G401 (cell line): Measurements from ENCODE around the gene ATF7IP2. TPM values are rescaled to one million over a fixed set of nuclear protein-coding genes. Genes with fewer than 3 reads are reported as not detected.
"Not testable (repeated sequence)": the region's sequence is repeated elsewhere in the genome, so short reads cannot be mapped to it uniquely, and the experiment has no call there.

Experiments
- DNase-seq: peaks from one replicate; pipeline ENCODE4 v3.0.0-alpha.2; 2015; ENCODE audit warnings: low spot score
- in situ Hi-C: cut with HindIII; loops from 2 replicates; pipeline ENCODE4 v1.10.0; 2016; ENCODE audit warnings: low sequenced_read_pairs, mixed read lengths
- total RNA-seq: library from RNA; depleted of rRNA; stranded (reverse); fragments of >200 nt; shearing (Covaris generic); gene quantifications from 2 replicates; pipeline ENCODE4 v1.2.3, GENCODE V29; 2014; rRNA removed

Gene ATF7IP2, protein sequence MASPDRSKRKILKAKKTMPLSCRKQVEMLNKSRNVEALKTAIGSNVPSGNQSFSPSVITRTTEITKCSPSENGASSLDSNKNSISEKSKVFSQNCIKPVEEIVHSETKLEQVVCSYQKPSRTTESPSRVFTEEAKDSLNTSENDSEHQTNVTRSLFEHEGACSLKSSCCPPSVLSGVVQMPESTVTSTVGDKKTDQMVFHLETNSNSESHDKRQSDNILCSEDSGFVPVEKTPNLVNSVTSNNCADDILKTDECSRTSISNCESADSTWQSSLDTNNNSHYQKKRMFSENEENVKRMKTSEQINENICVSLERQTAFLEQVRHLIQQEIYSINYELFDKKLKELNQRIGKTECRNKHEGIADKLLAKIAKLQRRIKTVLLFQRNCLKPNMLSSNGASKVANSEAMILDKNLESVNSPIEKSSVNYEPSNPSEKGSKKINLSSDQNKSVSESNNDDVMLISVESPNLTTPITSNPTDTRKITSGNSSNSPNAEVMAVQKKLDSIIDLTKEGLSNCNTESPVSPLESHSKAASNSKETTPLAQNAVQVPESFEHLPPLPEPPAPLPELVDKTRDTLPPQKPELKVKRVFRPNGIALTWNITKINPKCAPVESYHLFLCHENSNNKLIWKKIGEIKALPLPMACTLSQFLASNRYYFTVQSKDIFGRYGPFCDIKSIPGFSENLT
- total RNA-seq, result 12.5 and 25.0 TPM in 2 replicates

DNA sequence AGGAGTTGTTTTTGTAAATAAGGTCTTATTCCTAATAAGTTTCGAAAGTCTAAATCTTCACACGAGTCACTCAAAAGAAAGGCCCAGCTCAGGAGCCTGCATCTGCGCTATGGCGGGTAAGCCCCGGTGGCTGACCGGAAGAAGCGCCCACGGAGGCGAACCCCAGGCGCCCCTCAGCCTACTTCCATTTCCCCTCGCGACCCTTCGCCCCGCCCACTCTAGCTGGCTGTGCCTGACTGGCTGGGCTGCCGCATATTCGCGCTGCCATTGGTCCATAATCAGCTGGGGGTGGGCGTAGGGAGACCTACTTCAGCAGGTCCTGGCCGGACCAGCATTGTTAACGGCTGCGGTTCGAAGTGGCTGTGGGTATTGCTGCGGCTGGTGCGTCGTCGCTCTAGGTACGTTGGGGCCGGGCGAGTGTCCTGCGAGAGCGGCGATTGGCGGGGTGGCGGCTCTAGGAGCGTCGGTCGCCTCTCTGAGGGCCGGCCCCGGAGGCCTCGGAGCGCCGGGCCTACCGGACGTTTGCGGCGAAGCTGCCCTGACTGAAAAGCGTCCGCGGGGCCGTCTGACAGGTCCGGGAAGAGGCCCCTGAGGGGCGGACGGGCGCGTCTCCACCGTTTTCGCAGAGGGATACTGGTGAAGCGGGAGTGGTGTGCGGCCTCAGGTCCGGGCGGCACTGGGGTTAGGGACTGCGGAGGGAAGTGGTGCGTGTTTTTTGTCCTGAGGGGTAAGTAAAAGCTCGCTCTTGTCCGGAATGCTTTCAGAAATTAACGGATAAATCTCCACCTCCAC lies at the start of gene ATF7IP2:
TSS of gene ATF7IP2 (plus strand) at position 337 of the 792 bp plus-strand sequence. CDS start 44,560 bp downstream, outside the sequence.
- peak; percentile 87 for DNase-seq
- in situ Hi-C loops, result no loop called here

DNA sequence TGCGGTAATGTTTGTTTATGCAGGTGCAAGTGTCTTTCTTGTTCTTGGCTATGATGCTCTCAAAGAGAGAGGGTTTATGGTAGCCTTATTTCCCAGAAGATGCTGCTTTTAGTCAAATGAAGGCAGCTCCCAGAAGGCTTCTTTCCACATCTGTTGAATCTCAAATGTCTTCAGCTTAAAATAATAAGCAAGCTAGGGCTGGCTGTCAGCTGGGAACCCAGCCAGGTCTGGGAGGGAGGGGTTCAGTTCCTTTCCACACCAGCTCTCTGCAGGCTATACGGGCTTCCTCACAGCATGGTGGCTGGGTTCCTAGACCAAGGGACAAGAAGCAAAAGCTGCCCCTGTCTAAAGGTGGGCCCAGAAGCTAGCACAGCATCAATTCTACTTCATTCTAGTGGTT lies 47.4 kb upstream of the ATF7IP2 start:
- in situ Hi-C loops, result no loop called here
- DNase-seq, result no peak

DNA sequence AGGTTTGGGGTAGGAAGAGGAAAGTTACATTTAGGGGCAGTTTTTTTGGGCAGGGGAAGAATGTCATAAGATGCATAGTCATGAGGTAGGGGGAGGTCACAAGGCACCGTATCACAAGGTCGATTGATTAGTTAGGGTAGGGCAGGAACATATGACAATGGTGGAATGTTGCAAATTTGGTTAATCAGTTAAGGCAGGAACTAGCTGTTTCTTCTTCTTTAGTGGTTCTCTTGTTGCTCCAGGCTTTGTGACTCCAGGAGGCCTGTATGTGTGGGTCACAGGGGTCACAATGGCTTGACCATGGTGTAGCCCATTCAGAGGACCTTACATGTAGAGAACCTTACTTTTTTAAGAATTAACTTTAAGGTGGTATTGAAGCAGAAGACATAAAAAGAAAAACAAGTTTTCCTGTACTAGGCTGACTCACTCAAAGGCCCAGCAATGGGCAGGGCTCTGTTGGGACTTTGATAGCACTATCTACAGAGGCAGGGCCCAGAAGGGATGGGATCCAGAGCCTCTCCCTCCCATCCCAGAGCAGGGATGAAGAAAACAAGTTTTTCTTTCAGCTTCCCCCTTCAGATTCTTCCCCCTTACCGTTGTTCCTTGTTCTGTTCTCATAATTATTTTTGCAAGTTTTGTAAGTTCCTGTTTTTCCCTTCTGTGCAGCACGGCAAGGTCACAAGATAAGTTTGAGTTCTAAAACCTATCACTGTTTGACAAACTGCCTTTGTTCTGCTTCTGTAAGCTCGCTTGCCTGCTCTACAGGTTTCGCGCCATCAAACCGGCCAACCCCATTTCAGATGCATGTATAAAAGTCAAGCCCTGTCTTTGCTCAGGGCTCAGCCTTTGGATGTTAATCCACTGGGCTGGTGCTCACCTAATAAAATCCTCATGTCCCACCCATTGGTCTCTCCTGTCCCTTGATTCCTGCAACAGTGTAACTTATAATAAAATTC lies 45.8 kb upstream of the ATF7IP2 start:
- in situ Hi-C loops, result no loop called here

DNA sequence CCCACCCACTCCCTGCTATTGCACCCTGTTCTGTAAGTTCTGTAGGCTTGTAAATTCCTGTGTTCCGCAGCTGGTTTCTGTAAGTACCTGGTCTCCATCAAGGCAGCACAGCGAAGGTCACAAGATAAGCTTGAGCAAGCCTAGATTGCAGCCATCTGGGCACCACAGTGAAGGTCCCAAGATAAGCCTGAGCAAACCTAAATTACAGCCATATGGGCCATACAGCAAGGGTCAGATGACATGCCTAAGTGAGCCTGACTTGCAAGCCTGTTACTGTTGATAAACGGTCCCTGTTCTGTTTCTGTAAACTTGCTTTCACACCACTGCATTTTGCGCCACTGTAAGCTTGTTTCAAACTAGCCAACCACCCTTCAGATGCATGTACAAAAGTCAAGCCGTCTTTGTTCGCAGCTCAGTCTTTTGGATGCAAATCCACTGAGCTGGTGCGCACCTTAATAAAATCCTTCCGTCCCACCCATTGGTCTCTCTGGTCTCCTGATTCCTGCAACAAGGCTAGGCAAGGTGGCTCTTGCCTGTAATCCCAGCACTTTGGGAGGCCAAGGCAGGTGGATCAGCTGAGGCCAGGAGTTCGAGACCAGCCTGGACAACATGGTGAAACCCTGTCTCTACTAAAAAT lies 42.6 kb upstream of the ATF7IP2 start:
- no peak for DNase-seq
- in situ Hi-C loops, result no loop called here

More for the DNA sequence above, 45.8 kb upstream of the ATF7IP2 start:
- no peak for DNase-seq

DNA sequence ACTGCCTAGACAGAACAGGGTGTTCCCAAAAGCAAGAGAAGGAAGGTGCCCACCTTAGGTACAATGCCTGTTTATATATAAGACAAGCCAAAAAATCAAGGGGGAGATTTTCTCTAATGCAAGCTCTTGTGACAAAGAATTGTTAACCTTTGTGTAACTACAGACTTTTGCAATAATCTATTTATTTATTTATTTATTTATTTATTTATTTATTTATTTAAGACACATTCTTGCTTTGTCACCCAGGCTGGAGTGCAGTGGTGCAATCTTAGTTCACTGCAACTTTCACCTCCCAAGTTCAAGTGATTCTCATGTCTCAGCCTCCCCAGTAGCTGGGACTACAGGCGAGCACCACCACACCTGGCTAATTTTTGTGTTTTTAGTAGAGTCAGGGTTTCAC lies 41.2 kb upstream of the ATF7IP2 start:
- DNase-seq, in situ Hi-C loops: not testable (repeated sequence)

DNA sequence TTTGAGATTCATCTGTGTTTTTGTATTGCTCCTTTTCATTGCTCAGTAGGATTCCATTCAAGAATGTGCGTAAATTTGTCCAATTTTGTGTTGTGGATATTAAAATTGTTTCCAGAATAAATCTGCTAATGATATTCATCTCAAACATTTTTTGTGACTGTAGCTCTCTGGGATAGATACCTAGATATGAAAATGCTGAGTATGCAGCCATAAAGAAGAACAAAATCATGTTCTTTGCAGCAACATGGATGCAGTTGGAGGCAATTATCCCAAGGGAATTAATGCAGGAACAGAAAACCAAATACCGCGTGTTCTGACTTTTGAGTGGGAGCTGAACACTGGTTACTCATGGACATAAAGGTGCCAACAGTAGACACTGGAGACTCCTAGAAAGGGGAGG lies 40.2 kb upstream of the ATF7IP2 start:
- no peak for DNase-seq
- in situ Hi-C loops, result no loop called here

DNA sequence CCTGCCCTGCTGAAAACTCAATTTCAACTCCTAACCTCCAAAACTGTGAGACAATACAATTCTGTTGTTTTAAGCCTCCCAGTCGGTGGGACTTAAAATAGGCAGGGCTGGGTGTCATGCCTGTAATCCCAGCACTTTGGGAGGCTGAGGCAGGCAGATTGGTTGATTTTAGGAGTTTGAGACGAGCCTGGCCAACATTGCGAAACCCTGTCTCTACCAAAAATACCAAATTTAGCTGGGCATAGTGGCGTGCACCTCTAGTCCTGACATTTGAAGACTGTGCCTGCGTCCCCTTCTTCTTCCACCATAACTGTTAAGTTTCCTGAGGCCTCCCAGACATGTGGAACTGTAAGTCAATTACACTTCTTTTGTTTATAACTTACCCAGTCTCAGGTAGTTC lies 36.0 kb upstream of the ATF7IP2 start:
- in situ Hi-C loops, result no loop called here
- DNase-seq, result no peak

DNA sequence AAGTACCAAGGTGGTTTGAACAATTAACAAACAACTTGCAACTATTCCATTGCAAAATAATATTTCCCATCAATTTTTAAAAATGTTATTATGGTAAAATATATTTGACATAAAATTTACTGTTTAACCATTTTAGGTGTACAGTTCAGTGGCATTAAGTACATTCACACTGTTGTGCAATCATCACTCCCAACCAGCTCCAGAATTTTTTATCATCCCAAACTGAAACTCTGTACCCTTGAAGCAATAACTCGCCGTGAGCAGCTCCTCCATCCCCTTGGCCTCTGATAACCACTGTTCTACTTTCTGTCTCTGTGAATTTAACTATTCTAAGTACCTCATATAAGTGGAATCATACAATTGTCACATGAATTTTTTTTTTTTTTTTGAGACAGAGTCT lies 33.6 kb upstream of the ATF7IP2 start:
- in situ Hi-C loops, result no loop called here
- DNase-seq, result no peak

DNA sequence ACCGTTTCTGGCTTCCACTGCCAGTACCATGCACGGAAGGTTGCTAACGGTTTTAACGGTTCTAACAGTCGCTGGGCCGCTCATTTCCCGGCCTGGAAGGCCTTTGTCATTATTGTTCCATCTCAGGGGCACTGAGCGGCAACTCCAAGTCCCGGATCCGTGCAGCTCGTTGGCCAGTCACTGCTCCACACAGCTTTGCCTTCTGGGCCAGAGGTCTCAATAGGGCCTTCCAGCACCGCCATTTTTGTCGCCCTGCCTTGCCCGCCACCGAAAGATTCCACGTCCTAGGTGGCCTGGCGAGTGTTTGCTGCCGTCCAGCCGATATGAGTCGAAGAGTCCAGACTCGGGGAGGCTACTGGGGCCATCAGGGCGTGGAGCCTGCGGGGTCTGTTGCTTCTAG lies 30.3 kb upstream of the ATF7IP2 start:
- in situ Hi-C loops, result no loop called here
- DNase-seq, result no peak

DNA sequence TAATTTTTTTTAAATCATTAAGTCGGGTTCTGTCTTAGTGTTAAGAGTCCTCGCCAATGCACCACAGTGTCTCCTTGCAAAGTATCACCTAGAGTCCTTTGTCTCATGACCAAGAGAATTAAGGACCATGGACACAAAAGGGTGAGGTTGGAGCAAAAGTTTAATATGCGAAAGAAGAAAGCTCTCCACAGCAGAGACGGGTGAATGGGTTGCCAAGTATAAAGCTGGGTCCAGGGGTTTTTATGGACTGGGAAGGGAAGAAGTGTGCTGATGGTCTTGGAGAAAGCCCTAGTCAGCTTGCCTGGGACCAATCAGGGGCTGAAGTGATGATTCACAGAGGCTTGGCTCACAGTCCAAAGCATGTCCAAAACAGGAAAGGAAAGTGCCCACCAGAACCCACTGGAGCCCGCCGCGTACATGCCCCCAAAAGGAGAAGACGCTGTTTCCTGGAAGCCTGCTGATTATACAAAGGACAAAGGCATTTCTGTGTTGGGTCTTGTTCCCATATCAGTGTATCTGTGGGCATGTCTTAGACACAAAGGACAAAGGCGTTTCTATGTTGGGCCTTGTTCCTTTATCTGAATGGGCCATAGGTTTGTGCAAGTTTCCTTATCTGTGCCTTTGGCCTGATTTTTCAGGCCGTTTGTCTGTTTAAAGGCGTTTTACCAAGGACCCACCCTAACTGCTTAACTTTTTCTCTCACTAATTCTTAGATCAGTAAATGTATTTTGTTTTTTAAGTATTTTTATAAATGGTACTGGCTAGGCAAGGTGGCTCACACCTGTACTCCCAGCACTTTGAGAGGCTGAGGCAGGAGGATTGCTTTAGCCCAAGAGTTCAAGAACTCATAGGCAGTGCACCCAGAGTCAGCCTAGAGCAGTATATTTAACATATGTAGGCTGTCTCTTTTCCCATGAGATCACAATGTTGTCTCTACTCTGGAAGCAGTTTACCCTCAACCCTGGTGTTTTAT lies 28.7 kb upstream of the ATF7IP2 start:
- DNase-seq, result no peak
- in situ Hi-C loops, result no loop called here

DNA sequence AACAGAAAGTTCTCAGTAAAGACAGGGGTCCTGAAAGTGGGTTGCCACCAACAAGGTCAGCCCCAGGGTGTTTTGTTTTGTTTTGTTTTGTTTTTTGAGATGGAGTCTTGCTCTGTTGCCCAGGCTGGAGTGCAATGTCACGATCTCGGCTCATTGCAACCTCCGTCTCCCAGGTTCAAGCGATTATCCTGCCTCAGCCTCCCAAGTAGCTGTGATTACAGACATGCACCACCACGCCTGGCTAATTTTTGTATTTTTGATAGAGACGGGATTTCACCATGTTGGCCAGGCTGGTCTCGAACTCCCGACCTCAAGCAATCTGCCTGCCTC lies 24.1 kb upstream of the ATF7IP2 start:
- DNase-seq, in situ Hi-C loops: not testable (repeated sequence)

DNA sequence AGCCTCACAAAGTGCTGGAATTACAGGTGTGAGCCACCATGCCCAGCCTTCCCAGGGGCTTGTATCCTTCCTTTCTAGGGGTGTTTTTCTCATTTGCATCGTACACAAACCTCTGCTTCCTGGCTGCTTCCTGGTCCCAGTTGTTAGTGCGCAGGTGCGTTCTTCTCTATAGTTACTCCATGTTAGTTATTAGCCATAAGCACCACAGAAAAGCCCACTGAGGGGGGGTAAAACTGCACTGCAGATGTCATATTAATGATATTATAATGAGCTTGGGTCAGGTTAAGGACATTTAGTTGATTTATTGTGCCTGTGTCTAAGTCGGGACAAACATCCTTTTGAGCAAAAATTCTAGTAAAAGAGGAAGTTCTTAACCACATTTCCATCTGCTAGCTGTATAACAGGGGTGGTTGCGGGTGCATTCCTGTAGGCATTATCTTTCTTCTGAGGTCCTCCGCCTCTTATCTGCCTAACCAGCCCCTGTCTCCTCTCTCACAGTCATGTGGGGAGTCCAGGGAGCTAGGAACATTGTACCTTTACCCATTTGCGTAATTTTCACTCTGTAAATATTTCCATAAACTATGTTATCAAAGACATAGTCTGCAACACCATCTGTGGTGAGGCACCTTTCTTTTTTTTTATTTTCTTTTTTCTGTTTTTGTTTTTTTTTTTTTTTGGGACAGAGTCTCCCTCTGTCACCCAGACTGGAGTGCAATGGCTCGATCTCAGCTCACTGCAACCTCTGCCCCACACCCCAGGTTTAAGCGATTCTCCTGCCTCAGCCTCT lies 23.6 kb upstream of the ATF7IP2 start:
- in situ Hi-C loops, result no loop called here
- no peak for DNase-seq

DNA sequence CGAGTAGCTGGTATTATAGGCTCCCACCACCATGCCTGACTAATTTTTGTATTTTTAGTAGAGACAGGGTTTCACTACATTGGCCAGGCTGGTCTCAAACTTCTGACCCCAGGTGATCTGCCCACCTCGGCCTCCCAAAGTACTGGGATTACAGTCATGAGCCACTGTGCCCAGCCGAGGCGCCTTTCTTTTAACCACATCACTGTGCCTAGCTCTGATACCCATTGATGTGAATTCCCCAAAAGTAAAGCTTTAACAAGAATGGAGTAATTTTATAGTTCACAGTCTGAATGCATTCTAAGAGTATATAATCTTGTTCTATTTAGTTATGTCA lies 23.0 kb upstream of the ATF7IP2 start:
- DNase-seq, in situ Hi-C loops: not testable (repeated sequence)

DNA sequence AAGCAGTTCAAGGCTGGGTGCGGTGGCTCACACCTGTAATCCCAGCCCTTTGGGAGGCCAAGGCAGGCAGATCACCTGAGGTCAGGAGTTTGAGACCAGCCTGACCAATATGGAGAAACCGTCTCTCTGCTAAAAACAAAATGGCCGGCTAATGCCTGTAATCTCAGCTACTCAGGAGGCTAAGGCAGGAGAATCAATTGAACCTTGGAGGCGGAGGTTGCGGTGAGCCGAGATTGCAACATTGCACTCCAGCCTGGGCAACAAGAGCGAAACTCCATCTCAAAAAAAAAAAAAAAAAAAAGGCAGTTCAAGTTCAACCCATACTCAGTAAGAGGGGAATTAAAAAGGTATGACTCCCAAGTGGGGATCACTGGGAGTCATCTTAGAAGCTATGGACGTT lies 19.2 kb upstream of the ATF7IP2 start:
- in situ Hi-C loops, DNase-seq: not testable (repeated sequence)

DNA sequence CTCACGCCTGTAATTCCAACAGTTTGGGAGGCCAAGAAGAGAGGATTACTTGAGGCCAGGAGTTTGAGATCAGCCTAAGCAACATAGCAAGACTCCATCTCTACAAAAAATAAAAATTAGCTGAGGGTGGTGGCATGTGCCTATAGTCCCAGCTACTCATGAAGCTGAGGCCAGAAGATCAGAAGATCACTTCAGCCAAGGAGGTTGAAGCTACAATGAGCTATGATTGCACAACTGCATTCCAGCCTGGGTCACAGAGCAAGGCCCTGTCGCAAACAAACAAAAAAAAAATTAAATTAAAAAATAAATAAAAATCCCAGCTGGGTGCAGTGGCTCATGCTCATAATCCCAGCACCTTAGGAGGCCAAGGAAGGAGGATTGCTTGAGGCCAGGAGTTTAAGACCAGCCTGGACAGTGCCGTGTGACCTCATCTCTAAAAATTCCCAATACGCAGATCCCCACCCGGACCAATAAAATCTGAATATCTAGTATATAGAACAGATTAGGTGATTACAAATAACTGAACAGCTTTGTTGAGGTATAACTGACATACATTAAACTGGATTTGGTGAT lies 18.2 kb upstream of the ATF7IP2 start:
- no peak for DNase-seq
- in situ Hi-C loops, result no loop called here

DNA sequence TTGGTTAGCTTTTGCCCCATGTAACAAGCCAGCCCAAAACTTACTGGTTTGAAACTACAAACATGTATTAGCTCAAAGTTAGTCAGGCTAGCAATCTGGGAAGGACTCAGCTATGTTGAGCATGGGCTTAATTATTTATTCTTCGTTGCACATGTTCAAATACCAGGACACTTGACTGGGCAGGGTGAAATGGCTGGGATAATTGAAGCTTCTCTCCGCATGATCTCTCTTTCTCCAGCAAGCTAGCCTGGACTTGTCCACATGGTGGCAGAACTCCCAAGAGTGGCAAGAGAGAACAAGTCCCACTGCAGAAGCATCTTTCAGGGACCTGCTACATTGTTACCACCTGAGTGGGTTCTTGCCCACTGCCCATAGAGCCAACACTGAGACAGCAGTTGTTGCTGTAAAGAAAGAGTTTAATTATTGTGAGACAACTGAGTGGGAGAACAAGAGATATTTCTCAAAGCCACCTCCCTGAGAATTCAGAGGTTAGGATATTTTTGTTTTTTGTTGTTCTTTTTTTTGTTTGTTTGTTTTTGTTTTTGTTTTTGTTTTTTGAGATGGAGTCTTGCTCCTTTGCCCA lies 16.8 kb upstream of the ATF7IP2 start:
- in situ Hi-C loops, result no loop called here
- DNase-seq, result no peak
